AG10803 (cell line): ENCODE data around the gene XRCC1.
"Not testable (repeated sequence)": the region's sequence is repeated elsewhere in the genome, so short reads cannot be mapped to it uniquely, and the experiment has no call there.

Experiments used
- DNase-seq: peaks from one replicate; pipeline ENCODE4 v3.0.0; 2010; ENCODE audit warnings: low read depth
- H3K4me3 ChIP-seq: 2 replicates; pipeline ENCODE4 v1.5.1; 2011; ENCODE audit warnings: mild to moderate bottlenecking, low read length, control low read depth
- TF ChIP-seq, protein P1 (sequence below): conservative IDR thresholded peaks from 2 replicates; pipeline ENCODE4 v1.5.1; 2011; ENCODE audit warnings: mild to moderate bottlenecking, low read length, control low read depth, inconsistent platforms

XRCC1 gene

DNA sequence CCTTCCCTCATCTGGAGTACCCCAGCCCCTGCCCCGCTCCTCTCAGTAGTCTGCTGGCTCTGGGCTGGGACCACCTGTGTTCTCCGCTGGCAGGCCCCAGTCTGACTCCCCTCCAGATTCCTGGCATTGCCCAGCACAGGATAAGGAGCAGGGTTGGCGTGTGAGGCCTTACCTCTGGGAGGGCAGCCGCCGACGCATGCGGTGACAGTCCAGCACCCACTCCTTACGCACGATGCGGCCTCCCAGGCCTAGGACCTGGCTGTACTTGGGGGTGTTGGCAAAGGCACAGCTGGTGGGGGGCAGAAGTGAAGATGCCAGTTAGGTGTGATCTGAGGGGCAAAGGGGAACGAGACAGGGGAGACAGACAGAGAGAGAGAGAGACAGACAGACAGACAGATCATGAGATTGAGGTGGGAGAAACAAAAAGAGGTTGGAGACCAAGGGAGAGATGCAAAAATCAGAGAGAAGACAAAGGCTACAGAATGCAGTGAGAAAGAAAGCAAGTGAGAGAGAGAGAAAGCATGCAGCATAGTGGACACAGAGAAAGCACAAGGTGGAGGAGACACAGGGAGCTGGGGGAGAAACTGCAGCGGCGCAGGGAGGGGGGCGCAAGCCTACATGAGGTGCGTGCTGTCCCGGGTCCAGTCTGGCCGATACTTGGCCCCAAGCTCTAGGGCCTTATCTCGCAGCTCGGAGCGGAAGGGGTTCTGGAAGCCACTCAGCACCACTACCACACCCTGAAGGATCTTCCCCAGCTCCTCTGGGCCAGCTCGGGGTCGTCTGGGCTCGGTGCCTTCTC lies 23.7 kb downstream of the XRCC1 start:
- DNase-seq = no peak
- TF ChIP-seq, protein P1, sequence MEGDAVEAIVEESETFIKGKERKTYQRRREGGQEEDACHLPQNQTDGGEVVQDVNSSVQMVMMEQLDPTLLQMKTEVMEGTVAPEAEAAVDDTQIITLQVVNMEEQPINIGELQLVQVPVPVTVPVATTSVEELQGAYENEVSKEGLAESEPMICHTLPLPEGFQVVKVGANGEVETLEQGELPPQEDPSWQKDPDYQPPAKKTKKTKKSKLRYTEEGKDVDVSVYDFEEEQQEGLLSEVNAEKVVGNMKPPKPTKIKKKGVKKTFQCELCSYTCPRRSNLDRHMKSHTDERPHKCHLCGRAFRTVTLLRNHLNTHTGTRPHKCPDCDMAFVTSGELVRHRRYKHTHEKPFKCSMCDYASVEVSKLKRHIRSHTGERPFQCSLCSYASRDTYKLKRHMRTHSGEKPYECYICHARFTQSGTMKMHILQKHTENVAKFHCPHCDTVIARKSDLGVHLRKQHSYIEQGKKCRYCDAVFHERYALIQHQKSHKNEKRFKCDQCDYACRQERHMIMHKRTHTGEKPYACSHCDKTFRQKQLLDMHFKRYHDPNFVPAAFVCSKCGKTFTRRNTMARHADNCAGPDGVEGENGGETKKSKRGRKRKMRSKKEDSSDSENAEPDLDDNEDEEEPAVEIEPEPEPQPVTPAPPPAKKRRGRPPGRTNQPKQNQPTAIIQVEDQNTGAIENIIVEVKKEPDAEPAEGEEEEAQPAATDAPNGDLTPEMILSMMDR = no peak
- H3K4me3 ChIP-seq = no peak overlapping the region

DNA sequence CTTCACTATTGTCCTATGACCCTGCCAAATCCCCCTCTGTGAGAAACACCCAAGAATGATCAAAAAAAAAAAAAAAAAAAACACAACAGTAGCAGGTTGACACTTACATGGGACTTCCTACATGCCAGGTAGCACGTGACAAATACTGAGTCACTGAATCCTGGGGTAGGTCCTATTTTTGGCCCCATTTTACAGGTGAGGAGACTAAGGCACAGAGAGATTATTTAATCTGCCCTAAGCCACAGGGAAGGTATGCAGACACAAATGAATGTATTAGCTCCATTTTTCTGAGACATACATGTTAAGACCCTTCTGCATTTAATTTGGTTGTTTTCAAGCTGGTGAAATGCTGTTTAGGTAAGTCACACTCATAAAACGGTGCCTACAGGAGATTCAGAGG lies 26.6 kb downstream of the XRCC1 start:
- no peak overlapping the region for H3K4me3 ChIP-seq
- TF ChIP-seq, protein P1 = no peak
- DNase-seq = no peak

DNA sequence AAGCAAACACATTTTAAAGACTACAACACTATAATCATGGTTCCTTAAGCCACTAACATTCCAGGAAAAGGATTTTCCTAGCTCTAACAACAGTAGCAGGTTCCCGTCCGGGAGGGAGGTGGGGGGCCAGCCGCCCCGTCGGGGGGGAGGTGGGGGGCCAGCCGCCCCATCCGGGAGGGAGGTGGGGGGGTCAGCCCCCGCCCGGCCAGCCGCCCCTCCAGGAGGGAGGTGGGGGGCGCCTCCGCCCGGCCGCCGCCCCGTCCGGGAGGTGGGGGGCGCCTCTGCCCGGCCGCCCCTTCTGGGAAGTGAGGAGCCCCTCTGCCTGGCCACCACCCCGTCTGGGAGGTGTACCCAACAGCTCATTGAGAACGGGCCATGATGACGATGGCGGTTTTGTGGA lies 27.4 kb downstream of the XRCC1 start:
- not testable (repeated sequence) for H3K4me3 ChIP-seq, DNase-seq

DNA sequence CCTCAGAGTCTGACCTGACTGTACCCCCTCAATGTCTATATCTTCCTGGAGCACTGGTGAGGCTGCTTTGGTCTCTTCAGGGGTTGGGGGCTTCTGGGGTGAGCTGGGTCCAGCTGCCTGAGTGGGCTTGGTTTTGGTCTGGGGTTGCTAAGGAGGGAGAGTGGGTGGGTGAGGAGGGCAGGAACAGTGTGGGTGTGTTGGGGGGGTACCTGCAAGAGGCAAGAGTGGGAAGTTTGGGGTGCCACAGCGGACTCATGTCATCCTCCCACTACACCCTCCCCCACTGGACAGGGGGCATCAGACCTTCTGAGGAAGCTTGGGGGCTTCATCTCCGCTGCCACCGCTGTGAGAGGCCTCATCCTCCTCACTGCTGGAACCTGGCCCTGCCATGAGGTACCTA lies 28.7 kb downstream of the XRCC1 start:
- TF ChIP-seq, protein P1 = no peak
- H3K4me3 ChIP-seq = no peak overlapping the region
- DNase-seq = no peak

DNA sequence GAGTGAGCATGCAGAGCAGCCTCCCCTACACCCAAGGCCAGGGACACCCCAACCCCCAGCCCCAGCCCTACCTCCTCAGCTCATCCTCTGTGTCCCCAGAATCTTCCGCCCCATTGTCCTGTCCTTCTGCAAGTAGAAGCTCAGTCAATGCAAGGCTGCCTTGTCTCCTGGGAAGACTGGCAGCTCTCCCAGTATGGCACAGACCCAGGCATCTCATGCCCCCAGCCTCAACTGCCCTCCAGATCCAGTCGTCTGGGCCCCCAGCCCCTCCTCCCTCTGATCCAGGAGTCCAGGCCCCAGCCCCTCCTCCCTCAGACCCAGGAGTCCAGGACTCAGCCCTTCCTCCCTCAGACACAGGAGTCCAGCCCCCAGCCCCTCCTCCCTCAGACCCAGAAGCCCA lies 29.3 kb downstream of the XRCC1 start:
- no peak for DNase-seq
- TF ChIP-seq, protein P1 = no peak
- H3K4me3 ChIP-seq = no peak overlapping the region

DNA sequence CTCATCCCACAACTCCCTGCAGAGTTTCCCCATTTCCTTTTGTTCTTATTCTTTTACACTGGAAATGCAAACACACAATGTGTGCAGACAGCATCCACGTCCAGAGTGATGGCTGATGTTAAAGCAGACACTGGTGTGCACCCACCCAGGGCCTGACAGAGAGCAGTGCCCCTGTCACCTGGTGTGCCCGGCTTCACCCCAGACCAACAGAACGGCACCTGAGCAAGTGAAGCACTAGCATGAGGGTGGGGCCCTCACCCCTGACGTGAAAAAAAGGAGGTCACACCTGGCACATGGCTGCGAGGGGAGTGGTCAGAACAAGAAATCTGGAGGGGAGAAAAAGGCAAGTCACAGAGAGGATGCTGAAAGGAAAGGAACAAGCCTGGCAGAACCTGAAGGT lies 30.1 kb downstream of the XRCC1 start:
- TF ChIP-seq, protein P1 = no peak
- no peak for DNase-seq

DNA sequence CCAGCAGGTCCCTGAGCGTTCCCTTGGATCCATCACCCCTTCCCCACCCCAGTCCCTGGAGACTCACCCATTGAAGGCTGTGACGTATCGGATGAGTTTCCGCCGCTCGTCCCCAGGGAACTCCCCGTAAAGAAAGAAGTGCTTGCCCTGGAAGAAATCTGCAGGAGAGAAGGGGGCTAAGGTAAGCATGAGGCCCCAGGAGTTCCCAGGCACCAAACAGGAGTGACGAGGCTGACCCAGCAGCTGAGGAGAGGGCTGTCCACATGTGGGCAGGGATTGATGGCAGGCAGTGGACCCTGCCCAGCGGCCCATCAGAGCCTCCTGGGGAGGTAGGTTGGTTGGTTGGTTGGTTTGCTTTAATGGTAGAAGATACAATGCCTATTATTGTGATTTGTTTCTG lies 31.2 kb downstream of the XRCC1 start:
- TF ChIP-seq, protein P1 = no peak
- no peak overlapping the region for H3K4me3 ChIP-seq
- DNase-seq = no peak

More for the DNA sequence above, 30.1 kb downstream of the XRCC1 start:
- no peak overlapping the region for H3K4me3 ChIP-seq
